NCI-H345 (cell line): ENCODE results near the gene MYOG.

Source experiments
- DNase-seq: peaks from one replicate; lab custom pipeline; 2025; lab: John Stamatoyannopoulos, UW

MYOG gene

DNA sequence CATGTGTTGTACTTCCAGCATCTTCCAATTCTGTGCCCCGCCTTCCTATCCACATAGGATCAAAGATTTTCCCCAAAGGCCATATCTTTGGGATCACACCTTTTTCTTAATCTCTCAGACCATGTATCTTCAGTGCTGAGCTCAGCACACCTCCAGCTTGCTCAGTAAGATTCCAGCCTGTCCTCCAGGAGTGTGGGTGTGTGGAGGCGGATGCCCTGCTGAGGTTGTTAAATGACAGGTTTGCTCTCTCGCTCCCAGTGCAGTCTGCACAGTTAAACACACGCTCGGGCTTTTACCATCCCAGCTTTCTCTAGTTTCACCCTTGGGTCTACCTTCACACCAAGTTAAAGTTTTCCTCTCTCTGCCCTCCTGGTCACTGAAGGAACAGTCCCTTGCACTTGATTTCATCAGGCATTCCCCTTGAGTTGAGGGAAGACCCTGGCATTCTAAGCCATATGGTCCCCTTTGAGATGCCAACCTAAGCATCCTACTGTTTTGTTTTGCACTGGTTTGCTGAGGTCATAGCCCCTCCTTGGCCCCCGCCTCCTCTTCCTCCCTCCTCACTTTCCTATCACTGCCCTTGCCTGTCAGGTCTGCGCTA is 13.7 kb downstream of the MYOG start:
- no peak for DNase-seq

DNA sequence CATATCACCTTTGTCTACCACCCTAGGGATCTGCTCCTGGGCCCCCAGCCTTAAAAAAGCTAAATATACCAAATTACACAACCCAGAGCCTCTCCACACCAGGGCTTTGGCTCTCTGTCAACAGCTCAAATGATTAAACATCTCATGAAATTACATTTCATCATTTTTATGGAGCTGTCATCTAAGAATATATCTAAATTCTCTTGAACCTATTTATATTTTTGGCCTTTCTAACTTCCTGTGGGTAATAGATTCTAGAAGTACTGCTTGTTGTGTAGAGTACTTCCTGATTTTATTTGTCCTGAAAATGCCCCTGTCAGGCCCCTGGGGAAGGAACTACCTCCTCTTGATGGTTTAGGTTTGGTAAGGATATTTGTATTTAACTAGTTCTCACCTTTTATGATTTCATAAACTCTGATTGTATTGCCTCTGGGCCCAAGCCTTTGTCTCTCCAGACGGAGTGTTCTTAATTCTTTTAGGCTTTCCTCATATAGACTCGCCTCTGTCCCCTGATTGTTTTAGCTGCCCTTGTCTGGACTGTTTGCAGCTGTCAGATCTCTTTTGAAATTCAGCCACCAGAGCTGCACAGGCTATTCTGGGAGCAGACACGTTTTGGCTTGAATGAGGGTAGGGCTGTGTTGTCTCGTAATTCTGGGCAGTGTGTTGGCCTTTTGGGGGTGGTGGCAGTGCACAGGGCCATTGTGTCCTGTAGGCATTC is 16.6 kb downstream of the MYOG start:
- DNase-seq = no peak

DNA sequence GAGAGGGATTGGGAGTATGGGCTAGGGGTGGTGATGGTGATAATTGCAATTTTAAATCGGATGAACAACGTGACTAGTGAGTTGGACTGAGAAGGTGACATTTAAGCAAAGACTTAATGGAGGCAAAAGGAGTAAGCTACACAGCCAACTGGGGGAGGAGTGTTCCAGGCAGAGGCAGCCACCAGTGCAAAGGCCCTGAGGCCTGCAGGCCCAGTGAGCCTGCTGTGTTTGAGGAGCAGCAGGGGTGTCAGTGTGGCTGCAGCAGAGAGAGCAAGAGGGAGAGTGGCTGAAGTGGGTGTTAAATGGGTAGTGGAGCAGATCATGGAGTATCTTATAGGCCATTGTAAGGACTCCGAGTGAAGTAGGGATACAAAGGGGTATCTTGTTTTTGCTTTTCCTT is 18.8 kb downstream of the MYOG start:
- no peak for DNase-seq

DNA sequence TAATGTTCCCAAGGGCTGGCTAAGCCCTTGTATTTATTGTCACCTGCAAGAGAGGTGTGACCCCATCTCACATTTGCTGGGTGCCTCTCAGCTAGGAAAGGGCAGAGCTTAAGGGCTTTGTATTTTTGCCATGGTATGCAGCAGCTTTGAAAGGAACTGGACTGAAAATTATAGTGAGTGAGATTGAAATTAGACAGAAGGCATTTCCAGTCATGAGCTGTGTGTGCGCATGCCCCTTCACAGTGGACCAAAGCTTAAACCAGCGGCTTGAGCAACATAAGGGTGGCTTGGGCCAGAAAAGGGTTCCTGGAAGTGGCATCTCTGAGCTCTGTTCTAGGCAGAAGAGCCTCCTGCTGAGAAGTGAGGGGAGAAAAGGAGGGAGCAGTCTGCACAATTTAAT is 19.8 kb downstream of the MYOG start:
- DNase-seq = no peak

DNA sequence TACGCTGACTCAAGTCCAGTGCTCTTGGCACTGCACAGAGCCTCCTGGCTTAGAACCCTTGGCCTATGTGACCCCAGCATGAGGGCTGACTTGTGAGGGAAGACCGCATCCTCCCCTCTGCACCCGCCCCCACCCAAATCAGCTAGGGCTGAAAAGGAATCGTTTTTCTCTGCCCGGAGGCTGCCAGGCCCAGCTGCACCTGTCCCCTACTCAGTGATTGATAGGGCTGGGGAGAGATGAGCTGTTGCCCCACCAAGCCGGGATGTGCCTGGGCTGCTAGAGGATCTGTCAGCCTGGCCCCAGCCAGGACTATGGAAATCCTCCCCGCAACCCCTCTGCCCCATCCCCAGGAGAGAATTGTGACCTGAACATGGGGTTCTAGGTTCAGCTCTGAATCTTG is 20.6 kb downstream of the MYOG start:
- no peak for DNase-seq

DNA sequence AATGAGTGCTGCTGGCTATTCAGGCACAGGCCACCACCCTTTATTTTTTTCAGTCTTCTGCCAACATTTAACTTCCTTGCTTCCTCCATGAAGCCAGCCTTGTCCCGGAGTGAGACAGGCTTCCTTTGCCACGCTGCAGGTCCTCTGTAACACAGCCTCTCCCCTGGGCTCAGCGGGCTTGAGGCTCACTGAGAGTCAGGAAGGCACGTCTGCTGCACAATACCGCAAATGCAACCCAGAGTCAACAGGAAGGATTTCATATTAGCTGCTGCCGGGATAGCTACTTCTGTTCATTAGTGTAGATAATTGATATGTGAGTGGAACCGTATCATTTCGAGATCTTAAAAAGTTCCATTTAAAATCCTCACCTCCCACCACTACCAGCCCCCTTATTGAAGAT is 22.5 kb downstream of the MYOG start:
- no peak for DNase-seq

DNA sequence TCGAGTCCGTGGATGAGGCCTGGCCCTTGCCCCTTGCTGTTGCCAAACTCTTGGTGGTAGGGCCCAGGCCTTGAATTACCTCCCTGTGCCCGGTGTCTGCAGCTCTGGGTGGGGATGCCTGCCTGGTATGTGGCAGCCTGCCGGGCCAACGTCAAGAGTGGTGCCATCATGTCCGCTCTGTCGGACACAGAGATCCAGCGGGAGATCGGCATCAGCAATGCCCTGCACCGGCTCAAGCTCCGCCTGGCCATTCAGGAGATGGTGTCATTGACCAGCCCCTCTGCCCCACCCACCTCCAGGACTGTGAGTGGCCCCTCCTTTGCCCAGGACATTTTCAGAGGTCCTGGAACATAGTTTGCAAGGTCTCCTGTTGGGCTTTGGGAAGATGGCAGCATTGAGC is 25.7 kb downstream of the MYOG start:
- no peak for DNase-seq

DNA sequence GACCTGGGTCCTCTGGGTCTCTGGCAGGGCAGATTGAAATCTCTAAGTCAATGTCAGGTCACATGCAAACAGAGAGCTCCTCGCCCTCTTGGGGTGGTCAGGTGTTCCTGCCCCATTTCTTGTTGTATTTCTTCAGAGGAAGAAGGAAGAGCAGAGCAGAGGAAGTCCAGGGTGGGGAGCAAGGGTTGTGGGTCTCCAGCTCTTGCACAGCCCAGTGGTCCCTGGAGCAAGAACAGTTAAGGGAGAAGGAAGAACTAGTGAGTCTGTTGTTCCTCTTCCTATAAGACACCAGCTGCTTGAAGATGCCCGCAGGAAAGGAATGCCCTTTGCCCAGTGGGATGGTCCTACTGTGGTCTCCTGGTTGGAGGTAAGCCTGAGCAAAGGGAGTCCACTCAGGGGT is 26.3 kb downstream of the MYOG start:
- no peak for DNase-seq

DNA sequence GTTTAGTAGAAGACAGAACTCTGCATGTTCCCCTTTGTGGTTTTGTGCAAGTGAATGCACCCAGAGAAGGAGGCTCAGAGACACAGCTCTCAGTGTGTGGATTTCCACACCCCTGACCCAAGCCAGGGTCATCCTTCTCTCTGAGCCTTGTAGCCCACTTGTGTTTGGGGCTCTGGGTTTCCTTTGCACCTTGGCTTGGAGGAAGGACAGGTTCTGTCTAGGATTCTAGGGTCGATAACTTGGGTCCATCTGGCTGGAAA is 27.2 kb downstream of the MYOG start:
- no peak for DNase-seq

DNA sequence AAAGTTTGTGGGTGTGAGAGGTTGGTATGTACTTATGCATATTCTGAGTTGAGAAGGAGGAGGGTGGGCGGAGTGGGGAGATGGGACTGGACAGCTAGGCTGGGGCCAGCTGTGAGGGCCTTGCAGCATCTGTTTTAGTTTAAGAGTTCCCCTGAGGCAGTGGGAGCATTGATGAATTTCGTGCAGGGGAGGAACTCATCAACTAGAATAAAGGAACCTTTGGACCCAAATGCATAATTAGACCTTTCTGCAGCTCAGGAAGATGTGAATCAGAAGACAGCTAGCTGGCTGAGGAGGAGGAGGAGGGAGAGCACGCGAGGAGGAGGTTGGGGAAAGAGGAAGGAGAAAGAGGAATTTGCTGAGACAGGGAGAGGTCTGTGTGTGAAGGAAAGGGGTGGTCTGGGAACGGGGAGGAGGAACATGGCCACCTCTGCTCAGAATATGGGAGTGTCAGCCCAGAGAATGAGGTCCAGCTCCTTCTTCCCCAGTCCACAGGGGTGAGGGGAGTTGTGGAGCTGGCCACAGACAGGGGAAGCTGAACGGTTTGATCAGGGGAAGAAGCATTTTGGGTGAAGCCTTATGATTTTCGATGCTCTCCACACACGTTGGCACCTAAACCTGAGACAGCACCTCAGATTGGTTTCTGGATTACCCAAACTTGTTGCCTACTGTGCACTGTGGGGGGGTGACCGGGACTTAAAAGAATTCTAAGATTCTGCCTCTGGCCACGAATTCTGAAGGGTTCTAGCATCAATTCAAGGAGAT is 27.7 kb downstream of the MYOG start:
- no peak for DNase-seq

DNA sequence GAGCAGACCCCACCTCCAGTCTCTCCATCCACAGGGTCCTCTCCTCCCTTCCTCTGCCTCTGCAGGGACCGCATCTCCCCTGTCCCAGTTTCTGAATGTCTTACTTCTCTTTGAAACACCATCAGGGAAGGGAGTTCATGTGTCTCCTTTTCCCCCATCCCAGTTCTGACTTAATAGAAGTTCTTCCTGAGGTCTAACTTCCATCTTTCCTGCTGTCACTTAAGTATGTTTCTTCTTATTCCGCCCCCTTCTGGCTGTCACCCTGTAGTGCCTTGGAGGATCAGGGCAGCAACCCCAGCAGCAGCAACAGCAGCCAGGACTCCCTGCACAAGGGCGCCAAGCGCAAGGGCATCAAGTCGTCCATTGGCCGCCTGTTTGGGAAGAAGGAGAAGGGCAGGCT is 29.3 kb downstream of the MYOG start:
- no peak for DNase-seq

DNA sequence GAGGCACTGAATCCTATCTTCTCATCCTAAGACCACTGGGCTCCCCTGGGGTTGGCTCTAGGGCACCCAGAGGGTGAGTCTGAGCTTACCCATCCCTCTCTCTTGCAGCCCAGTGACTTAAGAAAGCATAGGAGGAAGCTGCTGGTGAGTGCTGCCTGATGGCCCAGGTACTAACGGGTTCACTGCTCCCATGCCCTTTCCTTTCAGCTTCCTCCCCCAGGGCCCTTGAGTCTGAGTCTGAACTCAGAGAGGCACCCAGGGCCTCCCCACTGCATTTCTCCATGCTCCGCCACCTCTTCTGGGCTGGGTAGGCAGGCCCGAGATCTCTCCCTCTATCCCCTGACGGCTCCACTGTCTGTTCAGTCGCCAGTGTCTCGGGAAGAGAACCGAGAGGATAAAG is 29.8 kb downstream of the MYOG start:
- DNase-seq = no peak

DNA sequence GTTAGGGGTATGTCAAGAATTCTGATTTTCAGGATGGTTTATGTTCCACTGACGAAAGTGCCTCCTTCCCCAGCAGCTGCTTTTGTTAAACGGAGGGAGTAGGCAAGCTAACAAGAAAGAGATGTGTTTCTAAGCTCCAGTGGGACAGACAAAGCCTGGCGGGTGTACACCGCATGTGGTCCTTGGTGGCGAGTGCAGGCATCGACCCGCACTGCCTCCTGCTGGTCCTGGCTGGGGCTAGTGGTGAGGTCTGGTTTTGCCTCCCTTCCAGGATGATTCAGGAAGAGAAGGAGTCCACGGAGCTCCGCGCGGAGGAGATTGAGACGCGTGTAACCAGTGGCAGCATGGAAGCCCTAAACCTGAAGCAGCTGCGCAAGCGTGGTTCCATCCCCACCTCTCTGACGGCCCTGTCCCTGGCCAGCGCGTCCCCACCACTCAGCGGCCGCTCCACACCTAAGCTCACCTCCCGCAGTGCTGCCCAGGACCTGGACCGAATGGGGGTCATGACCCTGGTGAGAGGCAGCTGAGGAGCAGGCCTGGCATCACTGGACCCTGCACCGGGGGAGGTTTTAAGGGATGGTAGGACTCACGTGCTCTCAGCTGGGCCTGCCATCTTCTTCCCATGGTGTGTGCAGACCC is 30.5 kb downstream of the MYOG start:
- no peak for DNase-seq

DNA sequence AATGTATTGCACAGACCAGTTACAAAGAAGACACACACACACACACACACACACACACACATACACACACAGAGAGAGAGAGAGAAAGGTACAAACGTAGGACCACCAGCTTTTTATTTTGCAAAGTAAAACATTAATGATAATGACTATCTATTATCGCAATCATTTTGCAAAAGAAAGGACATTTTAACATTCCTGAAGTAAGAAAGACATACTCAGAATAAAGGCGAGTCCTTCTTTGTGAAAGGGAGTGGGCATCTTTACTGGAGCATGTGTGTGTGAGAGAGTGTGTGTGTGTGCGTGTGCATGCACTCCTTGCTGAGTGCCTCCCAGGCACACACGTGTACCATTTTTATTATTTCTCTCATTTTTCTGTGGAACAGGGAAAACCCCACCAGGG is 31.2 kb downstream of the MYOG start:
- DNase-seq = no peak

DNA sequence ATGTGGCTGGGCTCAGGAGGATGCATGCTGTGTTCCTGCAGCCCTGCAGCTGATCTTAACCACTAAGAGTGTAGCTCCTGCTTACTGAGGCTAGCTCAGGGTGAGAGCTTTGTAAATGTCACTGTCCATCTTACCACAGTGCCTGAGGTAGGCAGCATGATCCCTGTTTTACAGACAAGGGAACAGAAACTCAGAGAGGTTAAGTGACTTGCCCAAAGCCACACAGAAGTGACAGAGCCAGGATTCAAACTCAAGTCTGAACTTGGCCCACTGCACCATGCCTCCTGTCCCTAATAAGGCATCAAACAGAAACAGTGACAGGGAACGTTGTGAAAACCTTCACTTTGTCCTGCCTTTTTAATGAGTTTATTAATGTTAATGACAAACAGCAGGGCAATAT is 31.6 kb downstream of the MYOG start:
- DNase-seq = no peak

DNA sequence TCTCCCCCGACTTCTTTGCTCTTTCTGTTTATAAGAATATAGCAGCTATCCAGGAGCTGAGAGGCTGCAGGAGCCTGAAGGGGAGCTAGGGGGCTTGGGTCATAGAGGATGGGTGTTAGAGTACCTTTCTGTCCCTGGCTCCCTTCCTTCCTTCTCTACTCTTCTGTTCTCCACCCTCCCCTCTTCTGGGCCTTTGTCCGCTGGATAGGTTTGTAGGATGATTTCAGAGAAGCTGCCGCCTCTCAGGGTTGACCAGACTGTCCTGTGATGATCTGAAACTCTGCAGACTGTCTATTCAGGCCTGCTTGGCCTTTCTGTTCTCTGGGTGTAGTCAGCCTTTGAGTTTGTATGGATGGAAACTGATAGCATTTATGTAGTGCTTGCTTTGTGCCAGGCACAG is 33.2 kb downstream of the MYOG start:
- no peak for DNase-seq

DNA sequence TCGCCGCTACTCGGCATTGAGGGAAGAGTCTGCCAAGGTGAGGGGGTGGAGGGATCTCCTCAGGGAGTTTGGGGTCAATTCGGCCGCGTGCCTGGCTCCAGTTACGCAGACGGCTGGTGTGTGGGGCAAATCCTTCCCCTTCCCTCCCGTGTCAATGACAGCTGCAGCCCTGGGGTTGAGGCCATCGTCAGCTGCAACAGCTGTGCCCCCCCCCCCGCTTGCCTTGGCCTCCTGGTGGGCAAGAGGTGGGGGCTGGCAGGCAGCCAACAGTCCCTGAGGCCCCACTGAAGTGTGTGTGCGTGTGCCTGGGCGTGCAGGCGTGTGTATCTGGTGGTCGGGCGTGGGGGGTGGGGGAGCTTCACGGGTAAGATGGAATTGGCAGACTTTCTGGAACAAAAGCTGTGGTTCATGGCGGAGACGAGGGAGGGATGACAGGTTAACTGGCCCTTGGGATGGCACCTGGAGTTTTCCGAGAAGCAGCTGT is 33.9 kb downstream of the MYOG start:
- DNase-seq = peak; percentile 83

DNA sequence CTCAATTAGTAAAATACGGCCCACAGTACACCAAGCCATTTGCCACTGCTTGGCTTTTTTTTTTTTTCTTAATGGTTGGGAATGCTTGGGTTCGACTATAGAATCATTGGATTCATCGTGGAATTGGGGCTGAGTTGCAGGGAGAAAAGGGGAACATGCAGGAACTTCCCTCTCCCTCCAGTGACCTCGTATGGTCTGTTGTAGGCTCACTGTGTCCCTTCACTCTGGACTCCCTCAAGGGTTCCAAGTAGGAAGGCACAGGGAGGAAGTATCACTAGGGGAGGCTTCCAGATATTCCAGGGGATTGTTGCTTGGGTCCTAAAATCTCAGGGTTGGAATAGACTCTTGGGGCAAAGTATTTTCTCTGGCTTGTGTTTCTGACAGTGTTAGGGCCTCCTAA is 35.0 kb downstream of the MYOG start:
- DNase-seq = no peak

DNA sequence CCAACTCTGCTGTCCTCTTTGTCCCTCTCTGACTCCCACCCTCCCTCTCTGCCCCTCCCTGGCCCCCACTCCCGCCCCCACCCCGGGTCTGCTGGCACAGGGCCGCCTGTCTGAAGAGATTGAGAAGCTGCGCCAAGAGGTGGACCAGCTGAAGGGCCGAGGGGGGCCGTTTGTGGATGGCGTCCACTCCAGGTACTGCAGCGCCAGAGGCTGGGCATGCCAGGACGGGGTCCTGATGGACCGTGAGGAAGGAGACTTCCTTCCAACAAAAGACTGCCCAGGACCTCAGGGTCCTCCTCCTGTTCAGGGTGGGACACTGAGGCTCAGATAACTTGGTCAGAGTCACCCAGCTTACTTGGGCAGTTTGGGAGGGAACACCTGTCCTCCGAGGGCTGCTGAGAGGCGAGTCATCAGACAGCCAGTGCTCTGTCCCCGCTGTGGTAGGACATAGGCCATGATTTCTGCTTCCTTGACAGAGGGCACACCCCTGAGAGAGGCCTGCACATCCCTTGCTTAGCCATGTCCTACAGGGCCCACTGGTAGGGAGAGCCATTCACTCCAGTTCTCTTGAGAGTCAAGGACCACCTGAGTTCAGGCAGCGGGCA is 36.1 kb downstream of the MYOG start:
- no peak for DNase-seq

DNA sequence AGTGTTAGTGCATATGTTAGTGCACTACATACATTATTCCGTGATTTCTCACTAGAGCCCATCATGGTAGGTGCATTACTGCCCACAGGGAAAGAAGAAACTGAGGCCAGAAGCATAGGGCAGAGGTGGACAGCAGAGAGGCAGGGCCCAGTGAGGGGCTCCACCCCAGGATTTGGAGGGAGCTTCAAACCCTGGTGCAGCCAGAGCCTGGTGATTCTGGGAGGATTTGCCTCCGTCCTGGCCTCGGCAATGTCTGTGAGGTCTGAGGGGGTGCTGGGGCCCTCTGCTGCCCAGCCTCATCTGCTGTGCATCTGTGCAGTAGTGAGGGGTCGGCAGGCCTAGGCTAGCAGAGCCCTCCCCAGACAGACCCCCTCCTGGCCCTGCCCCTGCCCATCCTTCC is 36.7 kb downstream of the MYOG start:
- no peak for DNase-seq

DNA sequence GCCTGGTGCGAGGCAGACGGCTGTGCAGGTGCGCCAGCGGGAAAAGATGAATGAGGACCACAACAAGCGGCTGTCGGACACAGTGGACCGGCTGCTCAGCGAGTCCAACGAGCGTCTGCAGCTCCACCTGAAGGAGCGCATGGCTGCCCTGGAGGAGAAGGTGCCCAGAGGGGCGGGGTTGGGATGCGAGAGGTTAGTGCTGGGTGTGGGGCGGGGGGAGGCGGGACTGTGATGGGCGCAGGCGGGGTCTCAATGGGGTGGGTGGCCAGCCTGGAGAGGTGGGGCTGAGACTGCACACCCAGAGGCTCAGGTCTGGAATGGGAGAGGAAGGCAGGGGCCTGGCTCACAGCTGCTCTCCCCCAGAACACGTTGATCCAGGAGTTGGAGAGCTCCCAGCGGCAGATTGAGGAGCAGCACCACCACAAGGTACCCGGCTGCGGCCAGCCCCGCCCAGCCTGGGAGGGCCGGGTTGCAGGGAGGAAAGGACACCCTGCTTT is 37.2 kb downstream of the MYOG start:
- DNase-seq = peak; percentile 44

DNA sequence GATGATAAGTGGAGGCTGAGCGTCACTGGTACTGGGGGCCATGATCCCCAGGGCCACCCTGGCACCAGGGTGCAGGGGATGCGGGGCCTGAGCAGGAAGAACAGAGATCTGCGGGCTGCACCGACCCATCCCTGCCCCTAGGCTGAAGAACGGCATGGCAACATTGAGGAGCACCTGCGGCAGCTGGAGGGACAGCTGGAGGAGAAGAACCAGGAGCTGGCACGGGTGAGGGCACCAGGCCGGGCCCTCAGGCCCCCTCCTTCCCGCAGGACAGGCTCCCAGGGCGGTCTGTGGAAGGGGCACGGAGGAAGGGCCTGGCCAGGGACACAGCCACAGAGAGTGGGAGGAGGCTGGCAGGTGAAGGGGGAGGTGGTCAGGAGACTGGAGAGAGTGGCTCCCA is 37.7 kb downstream of the MYOG start:
- no peak for DNase-seq
